NCI-H526 (cell line): ENCODE results near the gene ZSCAN30.
A peak's percentile ranks its signal among the peaks of the same experiment; 100 is the strongest.
"Not testable (repeated sequence)": the region's sequence is repeated elsewhere in the genome, so short reads cannot be mapped to it uniquely, and the experiment has no call there.

ENCODE experiments used
- DNase-seq, 2 experiments: peaks; one replicate each; lab custom pipeline; 2025; lab: John Stamatoyannopoulos, UW

The ZSCAN30 gene

GRCh38 chr18:35236571-35237363 lies 53.3 kb downstream of the ZSCAN30 start:
- no peak for DNase-seq

GRCh38 chr18:35231052-35231451 lies 59.0 kb downstream of the ZSCAN30 start:
- peak; percentile 19 to 78 for DNase-seq

DNA sequence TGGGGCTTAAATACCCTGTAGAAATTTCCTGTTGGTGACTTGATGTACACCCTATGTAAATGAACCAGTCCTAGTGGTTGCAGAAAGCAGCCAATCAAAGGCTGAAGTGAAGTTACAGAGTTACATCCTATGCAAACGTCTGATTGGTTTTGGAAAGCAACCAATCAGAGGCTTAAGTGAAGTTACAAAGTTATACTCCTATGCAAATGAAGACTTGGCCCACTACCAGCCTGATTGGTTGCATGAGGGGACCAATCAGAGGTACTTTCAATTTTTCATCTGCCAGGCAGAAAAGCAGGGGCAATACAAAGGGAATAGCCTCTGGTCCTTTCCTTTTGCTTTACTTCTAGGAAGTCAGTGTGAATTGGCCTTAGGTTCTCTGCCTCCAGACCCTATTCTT lies 62.8 kb downstream of the ZSCAN30 start:
- DNase-seq: no peak

GRCh38 chr18:35223797-35224196 lies 66.2 kb downstream of the ZSCAN30 start:
- DNase-seq: no peak

DNA sequence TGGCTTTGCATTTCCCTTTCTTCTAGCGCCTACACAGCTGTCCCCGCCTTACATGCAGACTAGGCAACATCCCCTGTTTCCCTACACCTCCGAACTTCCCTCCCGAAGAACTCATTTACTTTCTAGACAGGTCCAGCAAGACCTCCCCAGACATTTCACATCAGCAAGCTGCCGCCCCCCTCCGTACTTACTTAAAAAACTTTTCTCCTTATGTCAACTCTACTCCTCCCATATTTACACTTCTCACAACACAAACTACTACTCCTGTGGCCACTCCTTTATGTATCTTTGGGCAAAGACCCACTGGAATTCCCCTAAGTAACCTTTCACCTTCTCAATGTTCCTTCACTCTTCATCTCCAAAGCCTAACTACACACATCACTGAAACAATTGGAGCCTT lies 69.6 kb downstream of the ZSCAN30 start:
- no peak for DNase-seq

- DNase-seq: not testable (repeated sequence)
These were observed 70.7 kb downstream of the ZSCAN30 start for GRCh38 chr18:35219331-35219730.

DNA sequence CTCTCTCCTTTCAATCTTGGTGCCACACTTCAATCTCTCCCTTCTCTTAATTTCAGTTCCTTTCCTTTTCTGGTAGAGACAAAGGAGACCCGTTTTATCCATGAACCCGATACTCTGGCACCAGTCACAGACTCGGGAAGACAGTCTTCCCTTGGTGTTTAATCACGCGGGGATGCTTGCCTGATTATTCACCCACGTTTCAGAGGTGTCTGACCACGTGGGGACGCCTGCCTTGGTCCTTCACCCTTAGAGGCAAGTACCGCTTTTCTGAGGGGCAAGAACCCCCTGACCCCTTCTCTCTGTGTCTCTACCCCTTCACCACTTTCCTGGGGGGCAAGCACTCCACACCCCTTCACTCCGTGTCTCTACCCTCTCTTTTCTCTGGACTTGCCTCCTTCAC lies 73.4 kb downstream of the ZSCAN30 start:
- DNase-seq: not testable (repeated sequence)

GRCh38 chr18:35215026-35215425 lies 75.0 kb downstream of the ZSCAN30 start:
- DNase-seq: no peak

- not testable (repeated sequence) for DNase-seq
These were observed 84.1 kb downstream of the ZSCAN30 start for GRCh38 chr18:35205746-35206458.

- DNase-seq: no peak
These were observed 84.8 kb downstream of the ZSCAN30 start for GRCh38 chr18:35205199-35205712.

DNA sequence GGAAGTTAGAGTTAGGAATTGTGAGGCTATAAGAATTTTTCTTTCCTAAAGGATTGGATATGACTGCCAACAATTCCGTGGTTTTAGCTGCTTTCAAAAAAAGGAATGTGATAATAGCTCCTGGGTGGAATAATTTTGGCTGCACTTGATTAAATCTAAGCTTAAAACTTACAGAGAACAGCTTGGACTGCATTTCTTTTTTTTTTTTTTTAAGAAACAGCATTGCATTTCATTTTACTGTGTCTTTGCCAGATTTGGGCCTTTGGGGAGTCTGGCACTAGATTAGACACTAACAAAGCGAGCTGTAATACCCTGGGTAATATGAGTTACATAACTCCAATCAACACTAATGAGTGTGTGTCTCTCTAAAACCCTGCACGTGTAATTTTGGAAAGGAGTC lies 87.0 kb downstream of the ZSCAN30 start:
- DNase-seq: no peak

GRCh38 chr18:35201256-35201931 lies 88.6 kb downstream of the ZSCAN30 start:
- no peak for DNase-seq
